GM10266 (cell line): Measurements from ENCODE around the gene OR52E4.

ENCODE experiments used
- DNase-seq: peaks from one replicate; pipeline ENCODE4 v3.0.0; 2012; ENCODE audit errors: extremely low spot score
- TF ChIP-seq, protein P1 (sequence below): IDR thresholded peaks from 2 replicates; pipeline ENCODE4 v1.5.1; 2012; ENCODE audit warnings: mild to moderate bottlenecking, low read depth; ENCODE audit not compliant: control insufficient read depth, insufficient read depth; ENCODE audit errors: missing control alignments

The OR52E4 gene

DNA sequence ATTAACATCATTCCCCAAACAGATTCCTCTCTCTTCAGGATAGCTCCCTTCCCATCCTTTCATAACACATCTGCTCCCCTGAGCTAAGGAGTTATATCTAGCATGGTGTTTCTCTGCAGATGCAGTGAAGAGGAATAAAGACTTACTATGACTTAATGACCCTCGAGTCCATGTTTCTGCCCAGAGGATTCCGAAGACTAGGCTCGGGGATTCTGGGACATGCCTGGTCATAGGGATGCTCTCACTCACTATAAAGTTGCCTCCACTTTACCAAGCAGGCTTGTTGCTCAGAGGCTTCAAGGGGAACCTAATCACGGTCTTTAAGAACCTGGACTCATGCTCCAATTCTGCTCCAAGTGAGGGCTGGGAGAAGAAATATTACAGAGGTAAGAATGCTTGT lies at the start of gene OR52E4:
Gene OR52E4 (plus strand): TSS at position 301 of the 400 bp plus-strand sequence. CDS start 3,664 bp downstream, outside the sequence.
- TF ChIP-seq, protein P1, sequence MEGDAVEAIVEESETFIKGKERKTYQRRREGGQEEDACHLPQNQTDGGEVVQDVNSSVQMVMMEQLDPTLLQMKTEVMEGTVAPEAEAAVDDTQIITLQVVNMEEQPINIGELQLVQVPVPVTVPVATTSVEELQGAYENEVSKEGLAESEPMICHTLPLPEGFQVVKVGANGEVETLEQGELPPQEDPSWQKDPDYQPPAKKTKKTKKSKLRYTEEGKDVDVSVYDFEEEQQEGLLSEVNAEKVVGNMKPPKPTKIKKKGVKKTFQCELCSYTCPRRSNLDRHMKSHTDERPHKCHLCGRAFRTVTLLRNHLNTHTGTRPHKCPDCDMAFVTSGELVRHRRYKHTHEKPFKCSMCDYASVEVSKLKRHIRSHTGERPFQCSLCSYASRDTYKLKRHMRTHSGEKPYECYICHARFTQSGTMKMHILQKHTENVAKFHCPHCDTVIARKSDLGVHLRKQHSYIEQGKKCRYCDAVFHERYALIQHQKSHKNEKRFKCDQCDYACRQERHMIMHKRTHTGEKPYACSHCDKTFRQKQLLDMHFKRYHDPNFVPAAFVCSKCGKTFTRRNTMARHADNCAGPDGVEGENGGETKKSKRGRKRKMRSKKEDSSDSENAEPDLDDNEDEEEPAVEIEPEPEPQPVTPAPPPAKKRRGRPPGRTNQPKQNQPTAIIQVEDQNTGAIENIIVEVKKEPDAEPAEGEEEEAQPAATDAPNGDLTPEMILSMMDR: no peak
- DNase-seq: no peak

DNA sequence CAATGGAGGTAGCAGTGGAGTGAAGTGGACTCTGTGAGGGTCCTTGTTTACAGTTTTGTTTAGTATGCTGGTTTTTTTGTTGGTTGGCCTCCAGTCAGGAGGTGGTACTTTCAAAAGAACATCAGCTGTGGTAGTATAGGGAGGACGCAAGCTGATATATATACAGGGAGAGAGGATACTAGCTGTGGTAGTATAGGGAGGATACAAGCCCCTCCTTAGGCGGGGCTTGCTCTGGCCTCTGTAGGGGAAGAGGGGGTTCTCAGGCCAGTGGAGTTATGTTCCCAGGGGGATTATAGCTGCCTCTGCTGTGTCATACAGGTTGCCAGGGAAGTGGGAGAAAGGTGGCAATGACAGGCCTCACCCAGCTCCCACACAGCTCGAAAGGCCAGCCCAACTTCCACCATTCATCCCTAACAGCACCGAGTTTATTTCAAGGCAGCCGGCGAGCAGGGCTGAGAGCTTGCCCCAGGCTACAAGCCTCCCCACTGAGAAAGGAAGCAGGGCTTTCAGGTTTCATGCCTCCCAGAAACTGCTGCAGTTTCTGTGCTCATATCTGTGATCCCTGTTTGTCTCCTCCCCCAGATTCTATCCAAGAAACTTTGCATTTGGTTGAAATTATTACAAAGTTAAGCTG lies 49.1 kb upstream of the OR52E4 start:
- no peak for DNase-seq
- TF ChIP-seq, protein P1: no peak

DNA sequence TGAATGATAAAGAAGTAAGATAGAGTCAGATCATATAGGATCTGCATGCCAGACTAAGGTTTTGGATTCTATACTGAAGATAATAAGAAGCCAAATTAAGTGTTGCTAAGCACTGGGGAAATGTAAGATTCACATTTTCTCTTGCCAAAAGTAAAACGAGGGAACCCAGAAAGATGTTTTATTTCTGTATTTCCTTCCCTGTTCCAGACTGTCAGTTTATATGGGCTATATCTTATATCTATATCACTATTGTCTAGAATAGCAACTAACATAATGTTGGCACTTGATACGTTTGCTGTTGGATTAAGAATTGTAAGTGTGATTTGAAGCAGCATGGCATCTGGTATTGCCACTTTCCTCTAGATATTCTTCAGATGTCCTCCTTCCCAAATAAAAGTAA lies 47.0 kb upstream of the OR52E4 start:
- TF ChIP-seq, protein P1: no peak
- no peak for DNase-seq

DNA sequence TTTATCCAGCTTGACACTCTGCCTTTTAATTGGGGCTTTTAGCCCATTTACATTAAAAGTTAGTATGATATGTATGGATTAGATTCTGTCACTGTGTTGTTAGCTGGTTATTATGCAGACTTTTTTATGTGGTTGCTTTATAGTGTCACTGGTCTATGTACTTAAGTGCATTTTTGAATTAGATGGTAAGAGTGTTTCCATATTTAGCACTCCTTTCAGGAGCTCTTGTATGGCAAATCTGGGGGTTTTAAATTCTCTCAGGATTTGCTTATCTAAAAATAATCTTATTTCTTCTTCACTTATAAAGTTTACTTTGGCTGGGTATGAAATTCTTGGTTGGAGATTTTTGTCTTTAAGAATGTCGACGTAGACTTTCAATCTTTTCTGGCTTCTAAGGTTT lies 42.7 kb upstream of the OR52E4 start:
- TF ChIP-seq, protein P1: no peak

DNA sequence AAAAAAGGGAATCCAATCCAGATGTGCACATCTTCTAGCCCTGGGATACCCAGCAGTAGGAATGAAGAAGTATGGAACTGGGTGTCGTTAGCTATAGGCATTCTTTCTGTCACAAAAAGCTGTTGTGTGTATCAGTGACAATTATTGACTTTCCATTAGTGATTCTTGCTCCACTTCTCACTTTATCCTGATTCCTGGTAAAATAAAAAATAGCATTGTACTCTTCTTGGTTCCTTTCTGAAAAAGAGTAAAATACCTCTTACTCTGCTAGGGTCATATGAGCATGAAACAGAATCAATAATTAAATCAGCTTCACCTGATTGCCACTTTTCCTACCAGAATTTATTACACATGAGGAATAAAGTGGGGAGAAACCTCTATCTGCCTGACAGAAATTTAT lies 38.6 kb upstream of the OR52E4 start, which contains the start of gene OR52E6:
Gene OR52E6 (minus strand): TSS at position 101 of the 400 bp plus-strand sequence. CDS start 0 bp downstream, at position 101.
- DNase-seq: no peak
- TF ChIP-seq, protein P1: no peak

More for the DNA sequence above, 42.7 kb upstream of the OR52E4 start:
- no peak for DNase-seq

DNA sequence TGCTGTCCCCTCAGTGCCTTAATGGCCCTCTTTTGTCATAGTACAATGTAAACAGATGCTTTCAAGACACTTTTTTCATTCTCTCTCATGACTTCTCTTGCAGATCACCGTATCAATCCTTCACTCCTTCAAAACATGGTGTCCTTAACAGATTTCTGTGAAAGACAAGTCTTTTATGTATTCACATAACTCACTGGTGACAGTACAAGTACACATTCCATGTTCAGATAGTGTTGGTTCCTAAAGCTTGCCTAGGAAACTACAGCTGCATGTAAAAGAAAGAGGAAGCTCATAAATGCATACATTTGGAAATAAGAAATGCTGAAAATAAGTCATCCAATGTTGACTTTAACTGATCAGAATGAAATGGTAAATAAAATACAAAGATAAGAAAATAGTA lies 33.7 kb upstream of the OR52E4 start:
- TF ChIP-seq, protein P1: no peak
- no peak for DNase-seq

DNA sequence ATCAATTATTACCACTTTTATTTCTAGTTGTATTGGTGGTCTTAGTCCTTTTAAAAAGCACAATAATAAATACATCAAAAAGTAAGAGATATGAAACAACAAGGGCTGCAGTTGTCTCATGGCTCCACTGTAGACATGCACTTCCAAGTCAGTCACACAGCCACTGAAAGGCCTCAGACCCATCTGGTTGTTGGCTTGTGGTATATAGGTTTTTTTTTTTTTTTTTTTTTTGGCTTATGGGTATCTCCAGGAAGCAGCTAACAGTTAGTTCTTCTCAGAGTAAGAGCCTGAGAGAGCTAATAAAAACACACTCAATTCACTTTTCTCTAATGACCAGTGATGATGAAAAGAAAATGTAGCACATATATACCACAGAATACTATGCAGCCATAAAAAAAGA lies 32.7 kb upstream of the OR52E4 start:
- no peak for DNase-seq
- TF ChIP-seq, protein P1: no peak
